GM19438 (cell line): ENCODE measurements around the gene UBAP1.
"Not testable (repeated sequence)": the region's sequence is repeated elsewhere in the genome, so short reads cannot be mapped to it uniquely, and the experiment has no call there.

Source experiments
- ATAC-seq: cut with Tn5 transposase; IDR thresholded peaks from one replicate; pipeline ENCODE4 v1.9.1; 2021; ENCODE audit warnings: low read depth; ENCODE audit not compliant: unreplicated experiment

UBAP1 gene

GRCh38 chr9:34178436-34179212 is at the start of gene UBAP1:
Gene UBAP1, plus strand, starts transcription at chr9:34179043. Its CDS starts 41,872 bp downstream, at chr9:34220915.
- ATAC-seq: peak; percentile 100

DNA sequence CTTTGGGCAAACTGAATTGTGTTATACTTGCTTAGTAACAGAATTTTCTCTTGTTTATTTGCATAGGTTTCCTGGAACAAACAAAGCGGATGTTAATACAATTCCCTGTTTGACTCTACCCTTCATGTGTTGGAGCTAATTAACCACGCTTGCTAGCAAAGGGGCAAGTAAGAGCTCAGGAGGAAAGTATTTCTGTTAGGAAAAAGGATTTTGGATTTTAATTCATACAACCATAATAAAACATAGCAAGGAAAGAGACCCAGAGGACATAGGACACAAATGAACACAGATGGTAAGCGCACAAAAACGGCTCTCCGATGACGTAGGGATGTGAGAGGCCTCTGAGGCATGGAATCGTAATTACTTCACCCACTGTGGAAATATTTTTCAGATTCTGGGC is 47.3 kb upstream of the UBAP1 start:
- ATAC-seq: no peak

- ATAC-seq: no peak
Observed at GRCh38 chr9:34133436-34133949, 45.4 kb upstream of the UBAP1 start.

DNA sequence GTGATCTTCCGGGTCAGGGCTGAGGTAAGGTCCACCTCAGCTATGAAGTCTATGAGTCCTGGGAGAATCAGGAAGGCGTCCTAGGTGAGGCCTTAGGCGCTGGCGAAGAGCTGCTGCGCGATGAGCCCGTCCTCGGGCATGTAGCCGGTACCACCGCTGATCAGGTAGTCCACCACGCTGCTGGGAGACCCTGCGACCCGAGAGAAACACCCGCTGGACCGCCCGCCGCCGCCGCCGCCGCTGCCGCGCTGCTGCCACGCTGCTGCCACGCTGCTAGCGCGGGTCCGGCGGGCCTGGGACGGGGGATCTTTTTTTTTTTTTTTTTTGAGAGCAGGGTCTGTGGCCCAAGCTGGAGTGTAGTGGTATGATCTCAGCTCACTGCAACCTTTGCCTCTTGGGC is 44.3 kb upstream of the UBAP1 start:
- ATAC-seq: no peak

- ATAC-seq: not testable (repeated sequence)
Observed at GRCh38 chr9:34138644-34139043, 40.2 kb upstream of the UBAP1 start.

DNA sequence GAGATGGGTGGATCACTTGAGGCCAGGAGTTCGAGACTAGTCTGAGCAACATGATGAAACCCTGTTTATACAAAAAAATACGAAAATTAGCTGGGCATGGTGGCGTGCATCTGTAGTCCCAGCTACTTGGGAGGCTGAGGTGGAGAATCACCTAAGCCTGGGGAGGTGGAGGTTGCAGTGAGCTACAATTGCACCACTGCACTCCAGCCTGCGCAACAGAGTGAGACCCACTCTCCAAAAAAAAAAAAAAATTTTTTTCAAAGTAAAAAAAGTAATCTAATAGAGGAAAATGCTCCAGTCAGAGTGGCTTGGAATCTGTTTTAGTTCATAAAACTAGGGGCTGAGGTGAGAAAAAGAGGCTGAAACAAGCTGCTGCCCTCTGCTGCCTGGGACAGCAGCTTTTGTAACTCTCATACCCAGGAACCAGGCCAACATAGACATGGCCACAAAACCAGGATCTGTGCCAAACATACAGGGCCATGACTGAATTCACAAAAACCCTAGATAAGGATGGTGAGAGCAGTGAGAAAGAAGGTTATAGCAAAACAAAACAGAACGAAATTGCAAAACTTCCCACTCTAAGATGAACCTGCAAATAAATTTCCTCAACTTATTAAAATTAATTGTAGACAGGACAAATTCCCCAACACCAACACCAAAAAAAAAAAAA is 39.2 kb upstream of the UBAP1 start:
- no peak for ATAC-seq

DNA sequence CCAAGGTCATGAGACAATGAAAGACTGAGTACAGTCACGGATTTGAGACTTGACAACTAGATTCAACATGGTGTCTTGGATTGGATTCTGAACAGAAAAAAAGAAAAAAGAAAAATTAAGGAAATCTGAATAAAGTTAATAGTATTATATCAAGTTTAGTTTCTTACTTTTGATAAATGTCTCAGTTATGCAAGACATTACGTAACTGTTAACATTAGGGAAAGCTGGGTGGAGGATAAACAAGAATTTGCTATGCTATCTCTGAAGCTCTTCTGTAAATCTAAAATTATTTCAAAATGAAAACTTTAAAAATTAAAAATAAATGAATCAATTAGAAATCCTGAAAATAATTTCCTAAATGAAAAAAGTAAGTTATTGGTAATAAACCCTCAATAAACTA is 38.0 kb upstream of the UBAP1 start:
- no peak for ATAC-seq

DNA sequence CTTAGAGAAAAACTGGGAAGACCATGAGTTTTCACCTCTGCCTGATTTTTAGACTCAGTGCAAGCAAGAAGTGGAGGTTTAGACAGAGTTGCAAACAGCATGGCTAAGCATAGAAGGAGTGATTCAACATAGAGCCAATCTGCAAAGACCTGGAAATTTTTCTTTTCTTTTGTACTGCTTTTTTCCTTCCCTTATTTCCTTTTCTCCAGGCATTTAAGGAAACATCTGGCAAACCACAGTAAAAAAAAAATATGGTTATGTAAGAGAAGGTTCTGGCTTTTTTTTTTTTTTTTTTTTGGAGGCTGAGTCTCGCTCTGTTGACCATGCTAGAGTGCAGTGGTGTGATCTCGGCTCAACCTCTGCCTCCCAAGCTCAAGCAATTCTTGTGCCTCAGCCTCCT is 35.7 kb upstream of the UBAP1 start:
- ATAC-seq: no peak

DNA sequence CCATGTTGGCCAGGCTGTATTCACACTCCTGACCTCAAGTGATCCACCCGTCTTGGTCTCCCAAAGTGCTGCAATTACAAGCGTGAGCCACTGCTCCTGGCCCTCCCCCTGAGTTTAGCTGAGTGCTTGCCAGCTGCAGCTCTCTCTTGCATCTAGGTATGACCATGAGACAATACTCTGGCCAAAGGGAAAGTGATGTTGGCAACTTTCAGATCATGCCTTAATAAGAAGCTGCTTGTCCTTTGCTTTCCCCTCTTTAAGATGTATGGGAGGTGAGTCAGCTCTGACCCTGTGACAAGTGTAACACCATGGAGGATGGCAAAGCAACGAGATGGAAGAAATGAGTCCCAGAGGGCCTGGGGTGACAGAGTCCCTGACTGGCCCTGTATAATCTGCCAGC is 33.7 kb upstream of the UBAP1 start:
- no peak for ATAC-seq

- ATAC-seq: no peak
Observed at GRCh38 chr9:34151398-34151797, 27.4 kb upstream of the UBAP1 start.

DNA sequence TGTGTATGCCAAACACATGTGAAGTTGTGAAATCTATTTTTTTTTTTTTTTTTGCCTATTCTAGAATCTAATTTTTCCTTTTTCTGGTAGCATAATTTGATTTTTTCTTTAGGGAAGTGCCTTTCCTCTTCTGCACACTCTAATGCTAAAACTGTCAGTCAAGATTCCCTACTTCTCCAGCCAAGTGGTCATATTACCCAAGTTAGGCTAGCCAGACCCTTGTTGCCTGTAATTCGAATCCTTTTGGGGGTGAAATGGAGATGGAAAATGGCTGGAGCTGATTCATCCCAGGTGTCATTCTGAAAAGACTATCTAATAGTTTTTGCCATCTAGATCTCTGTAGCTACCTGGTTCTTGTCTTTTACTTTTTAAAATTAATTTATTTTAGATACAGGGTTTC is 24.8 kb upstream of the UBAP1 start:
- no peak for ATAC-seq

GRCh38 chr9:34157318-34157717 is 21.5 kb upstream of the UBAP1 start:
- ATAC-seq: no peak

GRCh38 chr9:34157898-34158297 is 20.9 kb upstream of the UBAP1 start:
- ATAC-seq: no peak

DNA sequence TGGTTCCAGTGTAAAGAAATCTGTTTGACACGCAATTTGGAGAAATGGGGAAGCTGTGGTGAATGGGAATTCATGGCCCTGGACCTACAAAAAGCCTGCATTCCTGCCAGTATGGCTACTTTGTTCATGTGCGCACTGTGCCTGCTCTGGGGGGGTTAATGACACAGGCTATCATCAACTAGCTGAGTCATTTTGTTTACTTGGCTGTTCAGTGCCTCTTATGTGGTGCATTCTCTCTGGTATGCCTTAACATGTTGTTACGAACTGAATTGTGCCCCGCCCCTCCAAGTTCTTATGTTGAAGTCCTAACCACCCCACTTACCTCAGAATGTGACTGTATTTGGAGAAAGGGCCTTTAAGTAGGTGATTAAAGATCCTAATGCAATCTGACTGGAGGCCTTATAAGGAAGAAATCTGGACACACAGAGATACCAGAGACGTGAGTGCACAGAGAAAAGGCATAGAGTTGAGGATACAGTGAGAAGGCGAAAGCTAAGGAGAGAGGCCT is 20.4 kb upstream of the UBAP1 start:
- no peak for ATAC-seq

DNA sequence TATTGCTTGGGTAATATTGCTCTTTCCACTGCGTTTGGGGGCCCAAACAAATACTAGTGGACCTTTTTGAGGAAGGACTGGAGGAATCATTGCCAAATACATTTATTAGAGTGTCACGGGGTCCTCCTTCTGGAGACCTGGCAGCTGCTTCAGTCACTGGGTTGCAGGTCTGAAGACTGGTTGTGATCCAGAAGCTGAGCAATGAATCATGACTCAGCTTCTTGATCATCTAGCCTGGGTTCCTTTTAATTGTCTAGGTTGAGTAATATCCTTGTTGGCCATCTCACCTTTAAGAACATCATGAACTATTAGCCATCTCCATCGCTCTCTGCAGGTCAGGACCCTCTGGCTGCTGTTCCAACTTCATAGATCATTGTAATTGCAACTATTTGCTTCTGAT is 15.4 kb upstream of the UBAP1 start:
- no peak for ATAC-seq

GRCh38 chr9:34169125-34169524 is 9.7 kb upstream of the UBAP1 start:
- no peak for ATAC-seq

DNA sequence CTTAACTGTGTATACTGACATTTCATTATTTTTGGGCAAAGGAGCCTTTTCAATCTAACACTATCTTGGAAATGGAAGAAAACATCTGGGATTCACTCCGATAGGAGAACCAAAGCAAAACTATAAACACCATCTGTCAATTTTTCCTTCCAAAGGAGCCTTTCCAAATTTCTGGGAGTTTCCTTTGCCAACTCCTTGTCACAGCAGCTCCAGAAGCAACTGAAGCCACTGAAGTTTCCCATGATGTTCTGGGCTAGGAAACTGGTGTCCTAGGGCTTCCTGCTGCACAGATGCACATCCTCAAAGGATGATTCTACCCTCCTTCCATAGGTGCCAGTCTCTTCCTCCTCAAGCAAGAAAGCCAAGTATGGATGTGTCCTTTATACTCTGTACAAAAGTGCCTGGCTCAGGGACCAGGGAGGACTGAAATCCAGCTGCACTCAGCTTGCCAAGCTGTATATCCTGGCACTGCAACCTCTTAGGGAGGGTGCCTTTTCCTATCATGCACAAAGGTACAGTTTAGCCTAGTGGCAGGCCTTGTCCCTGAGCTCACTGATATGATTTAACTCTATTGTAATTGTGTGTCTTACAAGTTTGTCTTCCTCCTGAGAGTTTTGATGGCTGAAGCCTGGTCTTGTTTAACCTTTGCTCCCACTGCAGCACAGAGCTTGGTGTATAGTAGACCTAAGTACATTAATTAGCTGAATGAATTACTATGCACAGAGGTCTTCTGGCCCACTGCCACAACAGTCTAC is 8.4 kb upstream of the UBAP1 start:
- ATAC-seq: no peak

DNA sequence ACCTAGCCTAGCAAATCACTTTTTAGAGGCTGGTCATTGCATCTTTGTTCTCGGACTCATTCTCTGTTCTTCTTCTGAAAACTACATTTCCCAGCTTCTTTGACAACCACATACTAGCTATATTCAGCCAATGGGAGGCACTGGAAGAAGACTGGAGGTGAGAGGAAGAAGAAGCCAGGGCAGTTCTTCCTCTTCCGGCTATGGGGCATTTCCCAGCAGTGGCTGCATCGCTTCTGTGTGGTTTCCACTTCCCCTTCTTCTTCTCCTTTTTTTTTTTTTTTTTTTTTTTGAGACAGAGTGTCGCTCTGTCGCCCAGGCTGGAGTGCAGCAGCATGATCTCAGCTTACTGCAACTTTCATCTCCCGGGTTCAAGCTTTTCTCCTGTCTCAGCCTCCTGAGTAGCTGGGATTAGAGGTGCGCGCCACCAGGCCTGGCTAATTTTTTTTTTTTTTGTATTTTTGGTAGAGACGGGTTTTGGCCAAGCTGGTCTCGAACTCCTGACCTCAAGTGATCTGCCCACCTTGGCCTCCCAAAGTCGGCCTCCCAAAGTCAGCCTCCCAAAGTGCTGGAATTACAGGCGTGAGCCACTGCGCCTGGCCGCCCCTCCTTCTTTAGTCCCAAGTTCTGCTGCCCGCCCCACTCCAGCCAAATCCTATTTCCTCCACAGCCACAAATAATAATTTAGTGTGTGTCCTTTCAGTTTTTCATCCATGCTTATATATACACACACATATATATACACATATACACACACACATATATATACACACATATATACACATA is 6.9 kb upstream of the UBAP1 start:
- no peak for ATAC-seq

DNA sequence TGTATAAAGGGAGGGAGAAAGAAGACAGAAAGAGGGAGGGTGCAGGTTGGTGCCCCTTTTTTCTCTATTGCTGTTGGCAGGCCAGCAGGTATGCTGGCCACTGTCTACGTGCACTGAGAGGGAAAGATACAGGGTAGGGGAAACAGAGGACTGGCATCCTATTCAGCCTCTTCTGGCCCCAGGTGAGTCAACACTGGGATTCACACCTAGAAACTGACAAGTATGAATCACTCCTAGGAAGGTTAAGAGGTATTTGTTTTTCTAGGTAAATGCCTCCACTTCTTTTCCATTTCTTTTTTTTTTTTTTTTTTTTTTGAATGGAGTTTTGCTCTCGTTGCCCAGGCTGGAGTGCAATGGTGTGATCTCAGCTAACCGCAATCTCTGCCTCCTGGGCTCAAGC is 2.8 kb upstream of the UBAP1 start:
- no peak for ATAC-seq
